Measurements from ENCODE around the gene RFC2.

GRCh38 chr7:74212661-74213060 is 41.5 kb downstream of the RFC2 start:
- TF ChIP-seq EZH2phosphoT487 (IDR thresholded peaks at IDR 0.05; ENCODE audit: borderline replicate concordance, low read depth) (no peak), RAD21 (IDR thresholded peaks at IDR 0.05; ENCODE audit: low read length) (no peak)
